OCI-LY3 (cell line): Measurements from ENCODE around the gene TAS1R1.

ENCODE experiments used
- H2AFZ ChIP-seq: fragments of 200-600, 300-600 bp; shearing (Covaris generic); 2 replicates; pipeline ENCODE4 v1.6.0; 2014; ENCODE audit warnings: antibody characterized with exemption, low read depth, low read length
- H3K27ac ChIP-seq: fragments of 200-600, 300-600 bp; sonication (generic); 2 replicates; pipeline ENCODE4 v1.5.1; 2014; ENCODE audit warnings: mild to moderate bottlenecking, low read length, moderate library complexity, mixed read lengths
- H3K27me3 ChIP-seq: fragments of 200-600, 300-600 bp; sonication (generic); 2 replicates; pipeline ENCODE4 v1.6.1; 2014; ENCODE audit warnings: low read depth, low read length, mixed read lengths
- H3K36me3 ChIP-seq: fragments of 200-600, 300-600 bp; sonication (generic); replicated peaks from 2 replicates; pipeline ENCODE3; 2014; ENCODE audit warnings: low read depth, low read length, mixed read lengths
- H3K4me1 ChIP-seq: fragments of 300-600, 200-600 bp; sonication (generic); 2 replicates; pipeline ENCODE4 v1.6.1; 2014; ENCODE audit warnings: low read length, mixed read lengths
- H3K4me2 ChIP-seq: fragments of 200-600, 300-600 bp; sonication (generic); 2 replicates; pipeline ENCODE4 v1.6.1; 2014; ENCODE audit warnings: low read length, mixed read lengths
- H3K4me3 ChIP-seq: fragments of 300-600, 200-600 bp; sonication (generic); 2 replicates; pipeline ENCODE4 v1.5.1; 2014; ENCODE audit warnings: antibody characterized with exemption, mild to moderate bottlenecking, low read length, moderate library complexity
- H3K79me2 ChIP-seq: fragments of 300-600, 200-600 bp; shearing (Covaris generic); 2 replicates; pipeline ENCODE4 v1.6.1; 2014; ENCODE audit warnings: mild to moderate bottlenecking, low read length, mixed read lengths
- H3K9ac ChIP-seq: fragments of 300-600, 200-600 bp; shearing (Covaris generic); 2 replicates; pipeline ENCODE4 v1.6.0; 2014; ENCODE audit warnings: mild to moderate bottlenecking, low read length, moderate library complexity
- H3K9me3 ChIP-seq: fragments of 200-600, 300-600 bp; shearing (Covaris generic); 2 replicates; pipeline ENCODE4 v1.6.1; 2014; ENCODE audit warnings: low read length, mixed read lengths; ENCODE audit not compliant: insufficient read depth
- H4K20me1 ChIP-seq: fragments of 200-600, 300-600 bp; sonication (generic); 2 replicates; pipeline ENCODE4 v1.6.1; 2016; ENCODE audit warnings: low read length, mixed read lengths; ENCODE audit not compliant: insufficient read depth
- CTCF ChIP-seq: fragments of 200-600, 300-600 bp; sonication (generic); IDR thresholded peaks from 2 replicates; pipeline ENCODE4 v1.5.1; 2014; ENCODE audit warnings: antibody characterized with exemption, low read length, low read depth
- EZH2phosphoT487 ChIP-seq: fragments of 200-600 bp; shearing (Covaris generic); IDR thresholded peaks from 2 replicates; pipeline ENCODE4 v1.6.1; 2018; ENCODE audit warnings: antibody characterized with exemption, mixed run types, low read depth

Gene TAS1R1

GRCh38 chr1:6602669-6603237 lies 47.6 kb downstream of the TAS1R1 start, which contains the start of gene KLHL21:
TSS of gene KLHL21 (minus strand) at chr1:6602869. CDS start at chr1:6602817, 52 bp downstream.
- peak within 1 kb of the TSS; percentile 99 for H3K4me2 ChIP-seq
- peaks cover 9% of the 10 kb centered on the region for H3K36me3 ChIP-seq
- no peaks in the 10 kb centered on the region for H3K9me3 ChIP-seq
- H2AFZ ChIP-seq: peak within 1 kb of the TSS; percentile 91
- peak within 1 kb of the TSS; percentile 89 for H3K9ac ChIP-seq
- peaks cover 23% of the 10 kb centered on the region for H4K20me1 ChIP-seq
- H3K27ac ChIP-seq: peak within 1 kb of the TSS; percentile 98
- peak within 1 kb of the TSS; percentile 90 for H3K4me3 ChIP-seq
- H3K79me2 ChIP-seq: peaks cover 44% of the 10 kb centered on the region
- H3K4me1 ChIP-seq: peaks cover 25% of the 10 kb centered on the region
- no peaks in the 10 kb centered on the region for H3K27me3 ChIP-seq
- TF ChIP-seq EZH2phosphoT487: no peak
- TF ChIP-seq CTCF: no peak

GRCh38 chr1:6603238-6603914 lies 48.3 kb downstream of the TAS1R1 start:
- Histone ChIP-seq H3K4me1 (peaks cover 25% of the 10 kb centered on the region), H3K79me2 (peaks cover 40% of the 10 kb centered on the region), H3K36me3 (peaks cover 6% of the 10 kb centered on the region), H3K9ac (peak overlapping the region; percentile 89), H2AFZ (peak overlapping the region; percentile 91), H3K27ac (peak overlapping the region; percentile 98), H3K27me3 (no peaks in the 10 kb centered on the region), H3K4me3 (peak overlapping the region; percentile 90), H3K9me3 (no peaks in the 10 kb centered on the region), H4K20me1 (peaks cover 23% of the 10 kb centered on the region), H3K4me2 (peak overlapping the region; percentile 96)
- TF ChIP-seq CTCF (no peak), EZH2phosphoT487 (no peak)

GRCh38 chr1:6603915-6604558 lies 48.9 kb downstream of the TAS1R1 start:
- H3K36me3 ChIP-seq: peaks cover 3% of the 10 kb centered on the region
- TF ChIP-seq EZH2phosphoT487: no peak
- peak overlapping the region; percentile 90 for H3K4me3 ChIP-seq
- H3K79me2 ChIP-seq: peaks cover 36% of the 10 kb centered on the region
- H3K4me1 ChIP-seq: peaks cover 25% of the 10 kb centered on the region
- no peaks in the 10 kb centered on the region for H3K27me3 ChIP-seq
- H3K9me3 ChIP-seq: no peaks in the 10 kb centered on the region
- H3K9ac ChIP-seq: peak overlapping the region; percentile 89
- peak overlapping the region; percentile 96 for H3K4me2 ChIP-seq
- peak overlapping the region; percentile 91 for H2AFZ ChIP-seq
- H4K20me1 ChIP-seq: peaks cover 20% of the 10 kb centered on the region
- H3K27ac ChIP-seq: peak overlapping the region; percentile 98

- no peak for TF ChIP-seq EZH2phosphoT487
- TF ChIP-seq CTCF: no peak
- peaks cover 20% of the 10 kb centered on the region for H4K20me1 ChIP-seq
- peak overlapping the region; percentile 25; the same call in 1 of the 2 replicates for H2AFZ ChIP-seq
Observed at GRCh38 chr1:6612641-6613360, 57.7 kb downstream of the TAS1R1 start.

More at GRCh38 chr1:6612641-6613360, 57.7 kb downstream of the TAS1R1 start:
- Histone ChIP-seq H3K27ac (peak overlapping the region; percentile 7; the same call in 1 of the 2 replicates), H3K4me2 (peak overlapping the region; percentile 100), H3K4me1 (peaks cover 5% of the 10 kb centered on the region), H3K36me3 (peaks cover 6% of the 10 kb centered on the region), H3K9me3 (no peaks in the 10 kb centered on the region), H3K4me3 (peak overlapping the region; percentile 96), H3K27me3 (no peaks in the 10 kb centered on the region), H3K79me2 (peaks cover 36% of the 10 kb centered on the region), H3K9ac (peak overlapping the region; percentile 82)
